SU-DHL-6 (cell line): ENCODE data around the gene L3MBTL4.
"Not testable (repeated sequence)": the region's sequence is repeated elsewhere in the genome, so short reads cannot be mapped to it uniquely, and the experiment has no call there.

Experiments
- EZH2phosphoT487 ChIP-seq: fragments of 200-600 bp; sonication (generic), shearing (Covaris generic); conservative IDR thresholded peaks from 2 replicates; pipeline ENCODE4 v1.6.1; 2018; ENCODE audit warnings: mild to moderate bottlenecking, antibody characterized with exemption, low read length, moderate library complexity, mixed read lengths
- TF ChIP-seq, protein P1 (sequence below): fragments of 200-600 bp; sonication (generic); IDR thresholded peaks from one replicate; pipeline ENCODE4 v1.5.1; 2017; ENCODE audit warnings: antibody characterized with exemption, mild to moderate bottlenecking, low read length, moderate library complexity; ENCODE audit not compliant: insufficient read depth, poor library complexity, severe bottlenecking

GRCh38 chr18:6185782-6186181, 228.9 kb downstream of the L3MBTL4 start:
- not testable (repeated sequence) for TF ChIP-seq EZH2phosphoT487
- TF ChIP-seq, protein P1, sequence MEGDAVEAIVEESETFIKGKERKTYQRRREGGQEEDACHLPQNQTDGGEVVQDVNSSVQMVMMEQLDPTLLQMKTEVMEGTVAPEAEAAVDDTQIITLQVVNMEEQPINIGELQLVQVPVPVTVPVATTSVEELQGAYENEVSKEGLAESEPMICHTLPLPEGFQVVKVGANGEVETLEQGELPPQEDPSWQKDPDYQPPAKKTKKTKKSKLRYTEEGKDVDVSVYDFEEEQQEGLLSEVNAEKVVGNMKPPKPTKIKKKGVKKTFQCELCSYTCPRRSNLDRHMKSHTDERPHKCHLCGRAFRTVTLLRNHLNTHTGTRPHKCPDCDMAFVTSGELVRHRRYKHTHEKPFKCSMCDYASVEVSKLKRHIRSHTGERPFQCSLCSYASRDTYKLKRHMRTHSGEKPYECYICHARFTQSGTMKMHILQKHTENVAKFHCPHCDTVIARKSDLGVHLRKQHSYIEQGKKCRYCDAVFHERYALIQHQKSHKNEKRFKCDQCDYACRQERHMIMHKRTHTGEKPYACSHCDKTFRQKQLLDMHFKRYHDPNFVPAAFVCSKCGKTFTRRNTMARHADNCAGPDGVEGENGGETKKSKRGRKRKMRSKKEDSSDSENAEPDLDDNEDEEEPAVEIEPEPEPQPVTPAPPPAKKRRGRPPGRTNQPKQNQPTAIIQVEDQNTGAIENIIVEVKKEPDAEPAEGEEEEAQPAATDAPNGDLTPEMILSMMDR = not testable (repeated sequence)
